Retinal pigment epithelial cell (primary cell): Measurements from ENCODE around the gene PPP4R1.

ENCODE experiments used
- DNase-seq: peaks from one replicate; pipeline ENCODE4 v3.0.0-alpha.2; 2010; ENCODE audit warnings: low read depth
- H3K4me3 ChIP-seq: 2 replicates; pipeline ENCODE4 v1.5.1; 2011; ENCODE audit warnings: mild to moderate bottlenecking, low read length, control low read depth, moderate library complexity
- CTCF ChIP-seq: conservative IDR thresholded peaks from 2 replicates; pipeline ENCODE4 v1.5.1; 2011; ENCODE audit warnings: low read depth, low read length, control low read depth, inconsistent platforms

PPP4R1 gene

GRCh38 chr18:9565407-9565806 lies 49.0 kb downstream of the PPP4R1 start:
- no peak for DNase-seq
- TF ChIP-seq CTCF, result no peak
- H3K4me3 ChIP-seq, result no peak overlapping the region

- DNase-seq, result no peak
- no peak overlapping the region for H3K4me3 ChIP-seq
- TF ChIP-seq CTCF, result no peak
Measured at GRCh38 chr18:9563331-9563730, 51.0 kb downstream of the PPP4R1 start.

DNA sequence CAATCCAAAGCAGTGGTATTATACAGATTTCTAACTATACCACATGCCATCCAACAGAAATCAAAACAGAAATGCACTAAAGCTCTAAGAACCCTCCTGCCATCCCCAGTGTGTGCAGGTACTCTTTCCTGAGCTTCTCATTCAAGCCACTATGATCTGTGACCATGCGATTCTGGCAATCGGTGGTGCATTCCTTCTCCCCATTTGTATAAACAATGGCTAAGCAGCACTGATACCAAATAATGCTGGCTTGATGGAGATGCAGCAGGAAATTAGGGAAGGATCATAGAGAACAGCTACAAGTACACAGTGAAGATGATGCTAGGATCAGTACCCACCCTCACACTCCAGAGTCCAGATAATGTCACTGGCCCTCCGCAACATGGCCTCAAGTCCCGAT lies 51.8 kb downstream of the PPP4R1 start:
- TF ChIP-seq CTCF, result no peak
- no peak for DNase-seq
- H3K4me3 ChIP-seq, result no peak overlapping the region

DNA sequence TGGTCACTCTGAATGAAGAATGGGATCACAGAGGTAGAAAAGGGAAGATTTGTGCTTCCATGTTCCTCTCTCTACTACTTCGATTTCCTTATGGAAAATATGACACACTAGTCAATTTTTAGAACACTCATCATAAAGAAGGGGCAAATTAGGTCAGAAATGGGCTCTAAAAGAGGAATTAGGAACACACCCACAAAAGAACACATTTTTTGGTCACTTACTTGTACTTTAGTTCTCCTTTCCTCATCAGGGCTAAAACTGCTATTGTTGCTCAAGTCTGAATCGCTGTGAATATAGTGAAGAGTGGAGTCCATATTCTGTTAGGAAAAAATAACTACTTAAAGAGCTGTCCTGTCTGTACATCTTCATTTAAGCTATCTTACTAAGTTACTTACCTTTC lies 52.6 kb downstream of the PPP4R1 start:
- TF ChIP-seq CTCF, result no peak
- no peak overlapping the region for H3K4me3 ChIP-seq
- no peak for DNase-seq

GRCh38 chr18:9559253-9559652 lies 55.1 kb downstream of the PPP4R1 start:
- H3K4me3 ChIP-seq, result no peak overlapping the region
- TF ChIP-seq CTCF, result no peak
- DNase-seq, result no peak

DNA sequence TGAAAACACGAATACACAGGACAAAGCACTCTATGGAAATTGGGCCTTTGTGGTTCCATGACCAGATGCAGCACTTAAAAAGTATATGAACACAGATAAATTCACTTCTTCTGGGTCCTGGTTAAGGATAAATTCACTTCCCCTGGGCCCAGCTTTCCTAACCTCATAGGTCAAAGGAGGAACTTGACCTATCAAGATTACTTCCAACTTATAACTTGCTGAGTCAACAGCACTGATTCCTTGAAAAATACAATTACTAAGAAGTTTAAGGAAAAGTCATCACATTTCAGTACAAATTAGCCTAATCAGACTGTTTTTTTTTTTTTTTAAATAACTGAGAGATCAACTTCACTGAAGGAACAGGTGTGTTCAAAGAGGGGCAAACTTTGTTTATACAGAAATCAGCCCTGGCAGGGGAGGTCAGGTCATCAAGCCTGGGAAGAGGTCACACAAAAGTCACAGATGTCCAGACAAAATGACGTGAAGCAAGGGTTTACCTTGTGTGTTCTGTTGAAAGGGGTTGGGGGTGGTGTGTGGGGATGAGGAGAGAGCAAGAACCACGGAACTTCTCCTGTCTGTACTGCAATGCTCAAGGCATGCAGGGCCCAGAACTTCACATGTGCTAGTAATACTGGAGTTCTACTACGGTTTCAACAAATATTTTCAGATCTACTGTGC lies 55.8 kb downstream of the PPP4R1 start:
- no peak overlapping the region for H3K4me3 ChIP-seq
- TF ChIP-seq CTCF, result no peak
- no peak for DNase-seq

GRCh38 chr18:9557250-9557943 lies 57.0 kb downstream of the PPP4R1 start:
- H3K4me3 ChIP-seq, result no peak overlapping the region
- TF ChIP-seq CTCF, result no peak
- no peak for DNase-seq
